Mesendoderm (in vitro differentiated cells): ENCODE data around the gene OR51A2.

ENCODE experiments used
- DNase-seq: peaks from one replicate; pipeline ENCODE4 v3.0.0; 2013
- H2AK5ac ChIP-seq: 2 replicates; pipeline ENCODE4 v1.6.1; 2013; ENCODE audit warnings: low read length, inconsistent platforms
- H2BK120ac ChIP-seq: 2 replicates; pipeline ENCODE4 v1.6.1; 2013; ENCODE audit warnings: low read depth, mild to moderate bottlenecking, low read length, moderate library complexity, mixed read lengths
- H2BK15ac ChIP-seq: replicated peaks from 2 replicates; pipeline ENCODE4 v1.6.1; 2013; ENCODE audit warnings: low read depth, mild to moderate bottlenecking, moderate library complexity
- H2BK5ac ChIP-seq: 2 replicates; pipeline ENCODE4 v1.6.1; 2013; ENCODE audit warnings: low read length, inconsistent platforms
- H3K18ac ChIP-seq: 2 replicates; pipeline ENCODE4 v1.6.1; 2013; ENCODE audit warnings: mild to moderate bottlenecking, low read length, mixed read lengths
- H3K23ac ChIP-seq: one replicate; pipeline ENCODE4 v1.6.1; 2013; ENCODE audit warnings: low read length
- H3K27ac ChIP-seq: 2 replicates; pipeline ENCODE4 v1.5.1; 2013; ENCODE audit warnings: low read depth, mild to moderate bottlenecking, inconsistent platforms, low read length, moderate library complexity
- H3K27me3 ChIP-seq: 2 replicates; pipeline ENCODE4 v1.6.1; 2013; ENCODE audit warnings: low read length, control low read depth, mild to moderate bottlenecking, inconsistent platforms; ENCODE audit not compliant: insufficient read depth, poor library complexity
- H3K36me3 ChIP-seq: 2 replicates; pipeline ENCODE4 v1.6.1; 2013; ENCODE audit warnings: low read length, inconsistent platforms; ENCODE audit not compliant: control insufficient read depth, insufficient read depth
- H3K4ac ChIP-seq: one replicate; pipeline ENCODE4 v1.6.1; 2013; ENCODE audit warnings: low read depth, mild to moderate bottlenecking, low read length, moderate library complexity
- H3K4me1 ChIP-seq: 2 replicates; pipeline ENCODE4 v1.6.1; 2013; ENCODE audit warnings: low read depth, low read length, inconsistent platforms; ENCODE audit not compliant: control insufficient read depth
- H3K4me2 ChIP-seq: 2 replicates; pipeline ENCODE4 v1.6.1; 2013; ENCODE audit warnings: low read length
- H3K4me3 ChIP-seq: 2 replicates; pipeline ENCODE4 v1.5.1; 2013; ENCODE audit warnings: mild to moderate bottlenecking, low read length
- H3K56ac ChIP-seq: one replicate; pipeline ENCODE4 v1.6.1; 2013; ENCODE audit warnings: low read length
- H3K79me1 ChIP-seq: 2 replicates; pipeline ENCODE4 v1.6.1; 2013; ENCODE audit warnings: low read length, inconsistent platforms
- H3K79me2 ChIP-seq: 2 replicates; pipeline ENCODE4 v1.6.1; 2013; ENCODE audit warnings: mild to moderate bottlenecking, low read length; ENCODE audit not compliant: control insufficient read depth, insufficient read depth
- H3K9ac ChIP-seq: 2 replicates; pipeline ENCODE4 v1.6.1; 2013; ENCODE audit warnings: low read length, inconsistent platforms
- H4K5ac ChIP-seq: one replicate; pipeline ENCODE4 v1.6.1; 2013; ENCODE audit warnings: low read length
- H4K8ac ChIP-seq: one replicate; pipeline ENCODE4 v1.6.1; 2013; ENCODE audit warnings: low read depth, mild to moderate bottlenecking, control low read depth, low read length, moderate library complexity
- WGBS: extraction: QIAGEN DNeasy Blood & Tissue Kit; methylation state at CpG from one replicate; pipeline ENCODE4 v1.1.7; 2013; ENCODE audit warnings: low lambda C conversion rate, missing lambda C conversion rate; ENCODE audit not compliant: insufficient coverage; ENCODE audit errors: extremely low coverage; 5-methylcytosine and 5-hydroxymethylcytosine counted together

The OR51A2 gene

GRCh38 chr11:4947505-4947904, 8.0 kb downstream of the OR51A2 start, which contains the start of gene OR51A4:
TSS of gene OR51A4 (minus strand) at chr11:4947605. CDS start at chr11:4947100, 505 bp downstream.
- H3K9ac ChIP-seq, result no peak within 1 kb of the TSS
- no peak within 1 kb of the TSS for H4K8ac ChIP-seq
- no peaks in the 10 kb centered on the region for H3K36me3 ChIP-seq
- no peaks in the 10 kb centered on the region for H3K4me1 ChIP-seq
- no peak within 1 kb of the TSS for H3K4me2 ChIP-seq
- no peak within 1 kb of the TSS for H2BK120ac ChIP-seq
- no peaks in the 10 kb centered on the region for H3K79me1 ChIP-seq
- H2BK5ac ChIP-seq, result no peak within 1 kb of the TSS
- H3K18ac ChIP-seq, result no peak within 1 kb of the TSS
- no peak for DNase-seq
- H3K4ac ChIP-seq, result no peak within 1 kb of the TSS
- no peak within 1 kb of the TSS for H4K5ac ChIP-seq
- H3K23ac ChIP-seq, result no peak within 1 kb of the TSS
- no peaks in the 10 kb centered on the region for H3K79me2 ChIP-seq
- H3K27me3 ChIP-seq, result no peaks in the 10 kb centered on the region
- H2AK5ac ChIP-seq, result no peak within 1 kb of the TSS
- H3K56ac ChIP-seq, result no peak within 1 kb of the TSS
- H2BK15ac ChIP-seq, result no peak within 1 kb of the TSS
- no peak within 1 kb of the TSS for H3K4me3 ChIP-seq
- no peak within 1 kb of the TSS for H3K27ac ChIP-seq

- no peaks in the 10 kb centered on the region for H3K27me3 ChIP-seq
- H3K4me2 ChIP-seq, result no peak overlapping the region
- no peak overlapping the region for H2BK120ac ChIP-seq
- H3K56ac ChIP-seq, result no peak overlapping the region
- no peak overlapping the region for H3K9ac ChIP-seq
- no peak overlapping the region for H4K8ac ChIP-seq
- H3K36me3 ChIP-seq, result no peaks in the 10 kb centered on the region
- no peaks in the 10 kb centered on the region for H3K4me1 ChIP-seq
- H3K79me1 ChIP-seq, result no peaks in the 10 kb centered on the region
- no peak for DNase-seq
- H3K4ac ChIP-seq, result no peak overlapping the region
- no peak overlapping the region for H4K5ac ChIP-seq
- H3K27ac ChIP-seq, result no peak overlapping the region
- H2BK15ac ChIP-seq, result no peak overlapping the region
- H3K4me3 ChIP-seq, result no peak overlapping the region
- no peak overlapping the region for H3K18ac ChIP-seq
- H2BK5ac ChIP-seq, result no peak overlapping the region
- H2AK5ac ChIP-seq, result no peak overlapping the region
- no peak overlapping the region for H3K23ac ChIP-seq
- H3K79me2 ChIP-seq, result no peaks in the 10 kb centered on the region
- WGBS, result no CpG with 5 or more reads among the region's 3 CpGs
Measured at GRCh38 chr11:4936745-4937144, 18.8 kb downstream of the OR51A2 start.

GRCh38 chr11:4932751-4933150, 22.8 kb downstream of the OR51A2 start:
- Histone ChIP-seq H2BK5ac (no peak overlapping the region), H2BK15ac (no peak overlapping the region), H3K27me3 (no peaks in the 10 kb centered on the region), H4K5ac (no peak overlapping the region), H3K4me3 (no peak overlapping the region), H3K27ac (no peak overlapping the region), H2AK5ac (no peak overlapping the region), H3K79me2 (no peaks in the 10 kb centered on the region), H3K23ac (no peak overlapping the region), H3K36me3 (no peaks in the 10 kb centered on the region), H3K4me2 (no peak overlapping the region), H4K8ac (no peak overlapping the region), H3K56ac (no peak overlapping the region), H3K4me1 (no peaks in the 10 kb centered on the region), H3K4ac (no peak overlapping the region), H3K79me1 (no peaks in the 10 kb centered on the region), H3K9ac (no peak overlapping the region), H2BK120ac (no peak overlapping the region), H3K18ac (no peak overlapping the region)
- no peak for DNase-seq
- WGBS, result 100% methylated on average over 3 of the region's 4 CpGs

- DNase-seq, result no peak
- no peak overlapping the region for H4K5ac ChIP-seq
- H2BK5ac ChIP-seq, result no peak overlapping the region
- no peak overlapping the region for H2BK15ac ChIP-seq
- no peaks in the 10 kb centered on the region for H3K4me1 ChIP-seq
- H3K36me3 ChIP-seq, result no peaks in the 10 kb centered on the region
- no peak overlapping the region for H3K18ac ChIP-seq
- no peak overlapping the region for H3K9ac ChIP-seq
- no peaks in the 10 kb centered on the region for H3K79me2 ChIP-seq
- no peaks in the 10 kb centered on the region for H3K79me1 ChIP-seq
- no peak overlapping the region for H3K23ac ChIP-seq
- H3K4ac ChIP-seq, result no peak overlapping the region
- no peak overlapping the region for H4K8ac ChIP-seq
- H3K56ac ChIP-seq, result no peak overlapping the region
- no peak overlapping the region for H3K4me3 ChIP-seq
- no peak overlapping the region for H2AK5ac ChIP-seq
- no peak overlapping the region for H3K27ac ChIP-seq
- H2BK120ac ChIP-seq, result no peak overlapping the region
- H3K27me3 ChIP-seq, result no peaks in the 10 kb centered on the region
- H3K4me2 ChIP-seq, result no peak overlapping the region
Measured at GRCh38 chr11:4926608-4927007, 28.9 kb downstream of the OR51A2 start.

- Histone ChIP-seq H3K36me3 (no peaks in the 10 kb centered on the region), H2AK5ac (no peak within 1 kb of the TSS), H4K5ac (no peak within 1 kb of the TSS), H3K9ac (no peak within 1 kb of the TSS), H2BK120ac (no peak within 1 kb of the TSS), H3K4ac (no peak within 1 kb of the TSS), H3K56ac (no peak within 1 kb of the TSS), H3K4me2 (no peak within 1 kb of the TSS), H4K8ac (no peak within 1 kb of the TSS), H3K4me3 (no peak within 1 kb of the TSS), H2BK5ac (no peak within 1 kb of the TSS), H3K79me1 (no peaks in the 10 kb centered on the region), H2BK15ac (no peak within 1 kb of the TSS), H3K27me3 (no peaks in the 10 kb centered on the region), H3K27ac (no peak within 1 kb of the TSS), H3K23ac (no peak within 1 kb of the TSS), H3K4me1 (no peaks in the 10 kb centered on the region), H3K79me2 (no peaks in the 10 kb centered on the region), H3K18ac (no peak within 1 kb of the TSS)
- WGBS, result no CpG with 5 or more reads among the region's 1 CpG
- no peak for DNase-seq
Measured at GRCh38 chr11:4924239-4924638, 31.3 kb downstream of the OR51A2 start, which contains the start of gene OR51G1. TSS of gene OR51G1 (minus strand) at chr11:4924339. CDS start at chr11:4924339, 0 bp downstream.

- Histone ChIP-seq H3K23ac (no peak overlapping the region), H3K27me3 (no peaks in the 10 kb centered on the region), H3K56ac (no peak overlapping the region), H2BK5ac (no peak overlapping the region), H3K79me1 (no peaks in the 10 kb centered on the region), H4K8ac (no peak overlapping the region), H3K9ac (no peak overlapping the region), H4K5ac (no peak overlapping the region), H2BK120ac (no peak overlapping the region), H3K36me3 (no peaks in the 10 kb centered on the region), H3K4ac (no peak overlapping the region), H3K79me2 (no peaks in the 10 kb centered on the region), H3K4me1 (no peaks in the 10 kb centered on the region), H3K27ac (no peak overlapping the region), H2AK5ac (no peak overlapping the region), H3K4me3 (no peak overlapping the region), H3K4me2 (no peak overlapping the region), H2BK15ac (no peak overlapping the region), H3K18ac (no peak overlapping the region)
- WGBS, result no CpG with 5 or more reads among the region's 1 CpG
- DNase-seq, result no peak
Measured at GRCh38 chr11:4922304-4922703, 33.2 kb downstream of the OR51A2 start.
